H1 (cell line): Measurements from ENCODE around the gene RAP1GAP.

Experiments used
- CTCF ChIP-seq, 3 experiments: IDR thresholded peaks; 1 replicate in 2 of 3; 2 replicates in 1 of 3; pipeline versions ENCODE4 v1.5.1 to v1.6.1; 2011; ENCODE audit warnings: low read length in 3 of 3, mild to moderate bottlenecking in 3 of 3, inconsistent platforms in 2 of 3, low read depth in 1 of 3, moderate library complexity in 1 of 3; ENCODE audit not compliant: insufficient read depth in 1 of 3; ENCODE audit errors: control extremely low read depth in 1 of 3
- EZH2 ChIP-seq: fragments of 200-600 bp; sonication (generic); IDR thresholded peaks from 2 replicates; pipeline ENCODE4 v1.7.1; 2012; ENCODE audit warnings: low read depth, mild to moderate bottlenecking, moderate library complexity, low read length, inconsistent platforms; ENCODE audit not compliant: severe bottlenecking
- JUND ChIP-seq: IDR thresholded peaks from 2 replicates; pipeline ENCODE4 v1.6.1; 2011; ENCODE audit warnings: mild to moderate bottlenecking, improper control_type of control experiment, low read length
- POLR2A ChIP-seq, 2 experiments: IDR thresholded peaks; 1 replicate in 1 of 2; 2 replicates in 1 of 2; pipeline ENCODE4 v1.6.1; 2011; ENCODE audit warnings: low read depth in 2 of 2, low read length in 2 of 2, mild to moderate bottlenecking in 2 of 2; ENCODE audit errors: control extremely low read depth in 1 of 2
- SUZ12 ChIP-seq: fragments of 200-600 bp; sonication (generic); IDR thresholded peaks from 2 replicates; pipeline ENCODE4 v1.6.1; 2012; ENCODE audit warnings: mild to moderate bottlenecking, inconsistent platforms, low read length, moderate library complexity, mixed read lengths
- USF2 ChIP-seq: IDR thresholded peaks from 2 replicates; pipeline ENCODE4 v1.6.1; 2011; ENCODE audit warnings: low read length, improper control_type of control experiment

GRCh38 chr1:21577933-21578332 lies 91.2 kb downstream of the RAP1GAP start:
- TF ChIP-seq POLR2A (IDR thresholded peaks at IDR 0.05; ENCODE audit: control extremely low read depth in 1 of 2, low read depth in 2 of 2, low read length in 2 of 2): no peak
- no peak for TF ChIP-seq CTCF (IDR thresholded peaks at IDR 0.05; ENCODE audit: control extremely low read depth in 1 of 3, insufficient read depth in 1 of 3, low read depth in 1 of 3, low read length in 3 of 3)
- TF ChIP-seq SUZ12: no peak
- no peak for TF ChIP-seq USF2
- no peak for TF ChIP-seq JUND
- no peak for TF ChIP-seq EZH2
